OCI-LY7 (cell line): ENCODE measurements around the gene EPHB1. TPM values are rescaled to one million over a fixed set of nuclear protein-coding genes. Genes with fewer than 3 reads are reported as not detected.

Source experiments
- BruUV-seq: library from RNA; stranded (reverse); fragments of 400-500 nt; replicated peaks from 2 replicates; lab custom pipeline; 2021; lab: Mats Ljungman, UMichigan
- CTCF ChIA-PET: fragments of 300-600 bp; sonication (Branson Sonifier 250); formaldehyde crosslinking; loops from one replicate; lab custom pipeline; 2022; ENCODE audit warnings: antibody characterized with exemption; ENCODE audit not compliant: unreplicated experiment; lab: Charles Lee
- POLR2A ChIA-PET: fragments of 300-600 bp; sonication (Branson Sonifier 250); formaldehyde crosslinking; loops from one replicate; lab custom pipeline; 2022; ENCODE audit warnings: antibody characterized with exemption; lab: Charles Lee
- DNase-seq: peaks from one replicate; pipeline ENCODE4 v3.0.0-alpha.2; 2015; ENCODE audit warnings: low spot score
- H2AFZ ChIP-seq: fragments of 200-600 bp; sonication (generic), shearing (Covaris generic); 2 replicates; pipeline ENCODE4 v1.6.1; 2014; ENCODE audit warnings: mild to moderate bottlenecking, antibody characterized with exemption, low read length, moderate library complexity
- H3K27ac ChIP-seq: fragments of 200-600 bp; sonication (generic); 2 replicates; pipeline ENCODE4 v1.5.1; 2014; ENCODE audit warnings: mixed run types, low read depth, mild to moderate bottlenecking, moderate library complexity, low read length, inconsistent platforms; ENCODE audit not compliant: poor library complexity, severe bottlenecking
- H3K36me3 ChIP-seq: fragments of 200-600 bp; sonication (generic); 2 replicates; pipeline ENCODE4 v1.6.1; 2014; ENCODE audit warnings: mild to moderate bottlenecking, antibody characterized with exemption, low read length, moderate library complexity, mixed read lengths; ENCODE audit not compliant: insufficient read depth
- H3K4me1 ChIP-seq: fragments of 200-600 bp; sonication (generic); 2 replicates; pipeline ENCODE4 v1.5.1; 2014; ENCODE audit warnings: mild to moderate bottlenecking, low read length; ENCODE audit not compliant: insufficient read depth, poor library complexity, severe bottlenecking
- H3K4me2 ChIP-seq: fragments of 200-600 bp; sonication (generic); 2 replicates; pipeline ENCODE4 v1.6.1; 2014; ENCODE audit warnings: mild to moderate bottlenecking, low read length
- H3K4me3 ChIP-seq: fragments of 200-600 bp; sonication (generic); 2 replicates; pipeline ENCODE4 v1.5.1; 2014; ENCODE audit warnings: mild to moderate bottlenecking, low read depth, low read length; ENCODE audit not compliant: poor library complexity, severe bottlenecking
- H3K79me2 ChIP-seq: fragments of 200-600 bp; sonication (generic); 2 replicates; pipeline ENCODE4 v1.6.1; 2016; ENCODE audit warnings: low read depth, mild to moderate bottlenecking, low read length, moderate library complexity, mixed read lengths; ENCODE audit not compliant: insufficient read depth
- H3K9me2 ChIP-seq: fragments of 200-600 bp; sonication (generic); 2 replicates; pipeline ENCODE4 v1.6.1; 2016; ENCODE audit warnings: mild to moderate bottlenecking, low read length, mixed read lengths; ENCODE audit not compliant: insufficient read depth
- H3K9me3 ChIP-seq: fragments of 200-600 bp; sonication (generic); 2 replicates; pipeline ENCODE4 v1.6.1; 2014; ENCODE audit warnings: mild to moderate bottlenecking, mixed run types, low read length, mixed read lengths
- H4K20me1 ChIP-seq: fragments of 200-600 bp; sonication (generic); 2 replicates; pipeline ENCODE4 v1.6.1; 2014; ENCODE audit warnings: mild to moderate bottlenecking, antibody characterized with exemption, low read length, moderate library complexity, mixed read lengths; ENCODE audit not compliant: insufficient read depth
- CTCF ChIP-seq: fragments of 200-600 bp; sonication (generic); conservative IDR thresholded peaks from 2 replicates; pipeline ENCODE4 v1.5.1; 2014; ENCODE audit warnings: mild to moderate bottlenecking, antibody characterized with exemption, low read length, moderate library complexity, mixed read lengths
- EZH2phosphoT487 ChIP-seq: fragments of 200-600 bp; sonication (generic); IDR thresholded peaks from 2 replicates; pipeline ENCODE4 v1.6.1; 2018; ENCODE audit warnings: low read depth, borderline replicate concordance, mild to moderate bottlenecking, mixed run types, antibody characterized with exemption, low read length, moderate library complexity, mixed read lengths
- intact Hi-C: fragments of 100-400 bp; cut with micrococcal nuclease; formaldehyde crosslinking; loops from one replicate; pipeline ENCODE4 v1.10.0; 2022; ENCODE audit not compliant: unreplicated experiment
- total RNA-seq, 2 experiments: library from RNA; depleted of rRNA in 1 of 2; stranded (reverse); fragments of >200 nt in 1 of 2; shearing (Covaris generic) in 1 of 2; gene quantifications; 2 replicates each; pipeline ENCODE4 v1.2.3, GENCODE V29; 2014 to 2022

EPHB1 gene
- total RNA-seq, 2 experiments from 2014 or later, result 0.54 to 1.3 TPM

GRCh38 chr3:134877788-134878187, 82.7 kb downstream of the EPHB1 start:
- Histone ChIP-seq H4K20me1 (no peaks in the 10 kb centered on the region), H3K4me3 (no peak overlapping the region), H3K27ac (no peak overlapping the region), H3K9me2 (no peaks in the 10 kb centered on the region), H2AFZ (no peak overlapping the region), H3K4me1 (no peaks in the 10 kb centered on the region), H3K36me3 (no peaks in the 10 kb centered on the region), H3K9me3 (no peaks in the 10 kb centered on the region), H3K4me2 (no peak overlapping the region), H3K79me2 (no peaks in the 10 kb centered on the region)
- CTCF ChIA-PET, result no interaction called here
- intact Hi-C loops, result no loop called here
- POLR2A ChIA-PET, result no interaction called here
- no peak for DNase-seq
- no TSS peak for BruUV-seq
- no peak for TF ChIP-seq EZH2phosphoT487
- TF ChIP-seq CTCF, result no peak

DNA sequence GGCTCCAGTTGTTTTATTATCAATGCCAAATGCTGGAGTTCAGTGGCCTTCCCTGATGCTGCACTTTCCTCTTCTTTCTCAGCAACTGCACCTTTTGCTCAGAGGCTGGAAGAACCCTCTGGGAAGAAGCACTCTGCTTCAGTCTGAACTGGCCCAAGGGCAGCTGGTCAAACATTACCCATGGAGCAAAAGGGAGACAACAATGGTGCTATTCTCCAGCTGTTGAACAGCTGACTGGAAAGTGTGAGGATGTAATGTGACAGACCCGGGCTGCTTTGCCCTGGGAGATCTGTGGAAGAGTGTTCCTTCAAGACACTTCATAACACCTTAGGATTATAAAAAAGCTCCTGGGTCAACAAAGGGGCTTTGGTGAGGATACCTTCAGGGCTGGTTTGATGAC, 84.9 kb downstream of the EPHB1 start:
- DNase-seq, result no peak
- Histone ChIP-seq H3K4me3 (no peak overlapping the region), H3K9me2 (no peaks in the 10 kb centered on the region), H3K27ac (no peak overlapping the region), H4K20me1 (no peaks in the 10 kb centered on the region), H3K4me2 (no peak overlapping the region), H3K4me1 (no peaks in the 10 kb centered on the region), H3K79me2 (no peaks in the 10 kb centered on the region), H3K9me3 (no peaks in the 10 kb centered on the region), H3K36me3 (no peaks in the 10 kb centered on the region), H2AFZ (no peak overlapping the region)
- intact Hi-C loops, result no loop called here
- CTCF ChIA-PET, result no interaction called here
- BruUV-seq, result no TSS peak
- POLR2A ChIA-PET, result no interaction called here
- TF ChIP-seq CTCF, result no peak
- no peak for TF ChIP-seq EZH2phosphoT487

GRCh38 chr3:134880431-134880830, 85.4 kb downstream of the EPHB1 start:
- Histone ChIP-seq H3K9me2 (no peaks in the 10 kb centered on the region), H3K4me3 (no peak overlapping the region), H2AFZ (no peak overlapping the region), H4K20me1 (no peaks in the 10 kb centered on the region), H3K27ac (no peak overlapping the region), H3K79me2 (no peaks in the 10 kb centered on the region), H3K36me3 (no peaks in the 10 kb centered on the region), H3K4me2 (no peak overlapping the region), H3K4me1 (no peaks in the 10 kb centered on the region), H3K9me3 (no peaks in the 10 kb centered on the region)
- DNase-seq, result no peak
- CTCF ChIA-PET, result no interaction called here
- no TSS peak for BruUV-seq
- intact Hi-C loops, result no loop called here
- POLR2A ChIA-PET, result no interaction called here
- no peak for TF ChIP-seq EZH2phosphoT487
- TF ChIP-seq CTCF, result no peak
